GM18498 (cell line): Measurements from ENCODE around the gene ERVH48-1.
"Not testable (repeated sequence)": the region's sequence is repeated elsewhere in the genome, so short reads cannot be mapped to it uniquely, and the experiment has no call there.

Experiments used
- ATAC-seq: cut with Tn5 transposase; IDR thresholded peaks from one replicate; pipeline ENCODE4 v1.9.1; 2021; ENCODE audit warnings: mild to moderate bottlenecking, moderate library complexity; ENCODE audit not compliant: unreplicated experiment

Gene ERVH48-1

GRCh38 chr21:42939582-42940413, 14.4 kb upstream of the ERVH48-1 start:
- no peak for ATAC-seq

DNA sequence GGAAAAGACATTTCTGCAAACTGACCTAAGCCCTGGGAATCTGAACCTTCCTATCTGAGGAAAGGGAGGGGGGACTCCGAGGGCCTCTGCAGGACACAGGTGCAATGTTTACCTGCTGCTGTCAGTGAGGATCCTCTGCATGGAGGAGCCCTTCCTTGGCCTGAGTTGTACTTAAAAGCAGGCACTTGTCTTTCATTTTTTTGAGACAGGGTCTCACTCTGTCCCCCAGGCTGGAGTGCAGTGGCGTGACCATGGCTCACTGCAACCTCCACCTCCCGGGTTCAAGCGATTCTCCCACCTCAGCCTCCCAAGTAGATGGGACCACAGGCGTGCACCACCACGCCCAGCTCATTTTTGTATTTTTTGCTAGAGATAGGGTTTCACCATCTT, 13.2 kb upstream of the ERVH48-1 start:
- ATAC-seq, result not testable (repeated sequence)

GRCh38 chr21:42937960-42938605, 12.7 kb upstream of the ERVH48-1 start:
- ATAC-seq, result no peak

DNA sequence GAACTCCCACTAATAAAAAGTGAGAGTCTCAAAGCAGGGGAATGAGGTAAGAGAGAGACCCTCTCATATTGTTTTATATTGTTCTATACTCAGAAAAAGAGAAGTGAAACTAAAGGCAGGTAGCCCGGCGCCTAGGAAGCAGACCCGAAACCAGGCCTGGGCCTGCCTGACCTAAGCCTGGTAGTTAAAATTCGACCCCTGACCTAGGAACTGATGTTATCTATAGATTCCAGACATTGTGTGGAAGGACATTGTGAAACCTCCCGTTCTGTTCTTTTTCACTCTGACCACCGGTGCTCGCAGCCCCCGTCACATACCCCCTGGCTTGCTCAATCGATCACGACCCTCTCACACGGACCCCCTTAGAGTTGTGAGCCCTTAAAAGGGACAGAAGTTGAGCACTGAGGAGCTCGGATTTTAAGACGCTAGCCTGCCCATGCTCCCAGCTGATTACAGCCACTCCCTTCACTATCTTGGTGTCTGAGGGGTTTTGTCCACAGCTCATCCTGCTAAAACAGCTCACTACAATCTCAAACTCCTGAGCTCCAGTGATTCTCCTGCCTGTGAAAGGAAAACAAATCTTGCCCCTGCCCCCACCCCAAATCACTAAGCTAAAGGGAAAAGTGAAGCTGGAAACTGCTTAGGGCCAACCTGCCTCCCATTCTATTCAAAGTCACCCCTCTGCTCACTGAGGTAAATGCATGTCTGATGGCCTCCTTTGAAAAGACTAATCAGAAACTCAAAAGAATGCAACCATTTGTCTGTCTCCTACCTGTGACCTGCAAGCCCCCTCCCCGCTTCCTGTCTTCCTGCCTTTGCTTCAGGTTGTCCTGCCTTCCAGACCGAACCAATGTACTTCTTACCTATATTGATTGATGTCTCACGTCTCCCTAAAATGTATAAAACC, 11.9 kb upstream of the ERVH48-1 start:
- not testable (repeated sequence) for ATAC-seq

GRCh38 chr21:42936360-42936759, 10.9 kb upstream of the ERVH48-1 start:
- not testable (repeated sequence) for ATAC-seq

DNA sequence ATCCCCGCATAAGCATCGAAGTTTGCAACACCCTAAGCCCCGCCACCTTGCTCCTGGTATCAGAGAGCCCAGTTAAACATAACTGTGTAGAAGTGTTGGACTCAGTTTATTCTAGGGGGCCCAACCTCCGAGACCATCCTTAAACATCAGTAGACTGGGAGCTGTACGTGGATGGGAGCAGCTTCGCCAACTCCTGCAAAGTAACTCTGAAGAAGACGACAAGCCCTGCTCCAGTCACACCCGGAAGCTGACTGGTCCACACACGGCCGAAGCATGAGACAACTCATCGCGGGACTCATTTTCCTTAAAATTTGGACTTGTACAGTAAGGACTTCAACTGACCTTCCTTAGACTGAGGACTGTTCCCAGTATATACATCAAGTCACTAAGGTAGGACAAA, 8.5 kb upstream of the ERVH48-1 start:
- ATAC-seq, result not testable (repeated sequence)

- ATAC-seq, result not testable (repeated sequence)
Observed at GRCh38 chr21:42933137-42933970, 7.9 kb upstream of the ERVH48-1 start.

DNA sequence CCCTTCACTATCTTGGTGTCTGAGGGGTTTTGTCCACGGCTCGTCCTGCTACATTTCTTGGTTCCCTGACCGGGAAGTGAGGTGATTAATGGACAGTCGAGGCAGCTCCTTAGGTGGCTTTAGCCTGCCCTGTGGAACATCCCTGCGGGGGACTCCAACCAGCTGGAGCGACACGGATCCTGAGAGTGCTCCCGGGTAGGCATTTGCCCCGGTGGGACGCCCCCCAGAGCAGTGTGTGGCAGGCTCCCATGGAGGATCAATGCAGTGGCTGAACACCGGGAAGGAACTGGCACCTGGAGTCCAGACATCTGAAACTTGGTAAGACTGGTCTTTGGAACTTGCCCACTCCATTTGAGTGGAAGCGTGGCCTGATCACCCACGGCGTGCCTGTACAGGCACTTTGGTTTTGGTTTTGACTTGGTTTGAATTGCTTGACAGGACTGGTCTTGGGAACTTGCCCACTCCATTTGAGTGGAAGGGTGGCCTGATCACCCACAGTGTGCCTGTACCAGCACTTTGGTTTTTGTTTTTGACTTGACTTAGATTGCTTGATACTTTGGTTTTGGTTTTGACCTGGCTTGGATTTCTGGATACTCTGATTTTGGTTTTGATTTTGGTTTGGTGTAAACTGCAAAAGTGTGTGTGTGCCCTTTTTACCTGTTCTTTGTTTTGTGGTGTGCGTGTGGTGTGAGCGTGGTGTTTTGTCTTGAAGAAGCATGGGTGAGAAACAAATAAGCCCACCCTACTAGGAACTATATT, 7.1 kb upstream of the ERVH48-1 start:
- ATAC-seq, result not testable (repeated sequence)

- no peak for ATAC-seq
Observed at GRCh38 chr21:42931560-42932235, 6.3 kb upstream of the ERVH48-1 start.

DNA sequence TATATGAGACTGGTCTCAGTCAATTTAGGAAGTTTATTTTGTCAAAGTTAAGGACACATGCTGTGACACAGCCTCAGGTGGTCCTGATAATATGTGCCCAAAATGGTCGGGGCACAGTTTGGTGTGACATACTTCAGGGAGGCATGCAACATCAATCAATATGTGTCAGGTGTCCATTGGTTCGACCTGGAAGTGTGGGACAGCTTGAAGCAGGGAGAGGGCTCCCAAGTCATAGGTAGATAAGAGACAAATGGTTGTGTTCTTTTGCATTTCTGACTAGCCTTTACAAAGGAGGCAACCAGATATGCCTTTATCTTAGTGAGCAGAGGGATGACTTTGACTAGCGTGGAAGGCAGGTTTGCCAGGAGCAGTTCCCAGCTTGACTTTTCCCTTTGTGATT, 4.5 kb upstream of the ERVH48-1 start:
- no peak for ATAC-seq

DNA sequence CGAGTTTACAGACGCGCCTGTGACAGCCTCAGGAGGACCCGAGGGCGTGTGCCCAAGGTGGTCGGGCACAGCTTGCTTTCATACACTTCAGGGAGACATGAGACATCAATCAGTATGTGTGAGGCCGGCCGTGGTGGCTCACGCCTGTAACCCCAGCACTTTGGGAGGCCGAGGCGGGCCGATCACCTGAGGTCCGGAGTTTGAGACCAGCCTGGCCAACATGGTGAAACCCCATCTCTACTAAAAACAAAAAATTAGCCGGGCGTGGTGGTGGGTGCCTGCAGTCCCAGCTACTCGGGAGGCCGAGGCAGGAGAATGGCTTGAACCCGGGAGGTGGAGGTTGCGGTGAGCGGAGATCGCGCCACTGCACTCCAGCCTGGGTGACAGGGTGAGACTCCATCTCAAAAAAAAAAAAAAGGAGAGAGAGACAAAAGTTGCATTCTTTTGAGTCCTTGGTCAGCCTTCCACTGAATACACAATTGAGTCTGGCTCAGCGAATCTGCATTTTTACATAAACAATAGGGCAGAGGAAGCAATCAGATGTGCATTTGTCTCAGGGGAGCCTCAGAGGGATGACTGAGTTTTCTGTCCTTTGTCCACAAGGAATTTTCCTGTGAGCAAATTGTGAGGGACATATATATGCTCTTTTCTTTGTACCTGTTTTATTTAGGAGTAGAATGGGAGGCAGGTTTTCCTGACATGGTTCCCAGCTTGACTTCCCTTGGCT, 2.2 kb upstream of the ERVH48-1 start:
- not testable (repeated sequence) for ATAC-seq

GRCh38 chr21:42924433-42924751, 1.0 kb downstream of the ERVH48-1 start:
- ATAC-seq, result no peak

- no peak for ATAC-seq
Observed at GRCh38 chr21:42923553-42924432, 1.6 kb downstream of the ERVH48-1 start.

- ATAC-seq, result no peak
Observed at GRCh38 chr21:42922918-42923317, 2.5 kb downstream of the ERVH48-1 start.

DNA sequence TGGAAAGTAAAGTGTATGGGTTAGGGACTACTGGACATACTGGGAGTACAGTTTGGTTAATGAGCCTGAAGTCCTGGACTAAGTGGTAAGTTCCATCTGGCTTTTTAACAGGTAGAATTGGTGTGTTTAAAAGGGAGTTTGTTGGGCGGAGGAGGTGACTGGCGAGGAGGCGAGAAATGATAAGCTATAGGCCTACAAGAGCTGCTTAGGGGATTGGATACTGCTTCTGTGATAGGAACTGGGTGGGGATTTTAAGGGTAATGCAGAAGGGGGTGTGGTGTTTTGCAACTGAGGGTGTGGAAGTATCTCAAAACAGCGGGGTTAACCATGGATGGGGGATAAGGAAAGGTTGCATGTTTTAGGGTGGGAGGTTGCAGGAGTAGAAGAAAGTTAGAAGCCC, 3.5 kb downstream of the ERVH48-1 start:
- no peak for ATAC-seq

GRCh38 chr21:42918291-42918690, 7.1 kb downstream of the ERVH48-1 start:
- ATAC-seq, result no peak

DNA sequence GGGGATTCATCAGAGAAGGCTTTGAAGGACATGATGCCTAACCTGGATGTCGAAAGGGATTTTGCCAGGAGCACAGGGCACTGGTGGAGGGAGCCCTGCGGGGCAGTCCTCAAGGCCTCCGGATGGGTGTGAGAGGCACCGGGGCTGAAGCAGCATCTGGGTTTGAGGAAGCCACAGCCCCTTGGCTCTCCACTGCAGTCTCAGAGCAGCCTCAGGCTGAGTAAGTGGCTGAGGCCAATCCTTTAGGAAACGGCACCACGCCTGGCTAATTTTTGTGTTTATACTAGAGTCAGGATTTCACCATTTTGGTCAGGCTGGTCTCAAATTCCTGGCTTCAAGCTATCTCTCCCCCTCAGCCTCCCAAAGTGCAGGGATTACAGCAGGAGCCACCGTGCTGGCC, 12.0 kb downstream of the ERVH48-1 start:
- no peak for ATAC-seq

- ATAC-seq, result not testable (repeated sequence)
Observed at GRCh38 chr21:42911920-42912319, 13.5 kb downstream of the ERVH48-1 start.
